GM19238 (cell line): Measurements from ENCODE around the gene ALOXE3.
"Not testable (repeated sequence)": the region's sequence is repeated elsewhere in the genome, so short reads cannot be mapped to it uniquely, and the experiment has no call there.

Experiments
- DNase-seq: peaks from one replicate; pipeline ENCODE4 v3.0.0; 2011; ENCODE audit warnings: low spot score; ENCODE audit not compliant: insufficient read length

ALOXE3 gene

GRCh38 chr17:8072729-8073461 lies 45.4 kb downstream of the ALOXE3 start:
- DNase-seq, result no peak

DNA sequence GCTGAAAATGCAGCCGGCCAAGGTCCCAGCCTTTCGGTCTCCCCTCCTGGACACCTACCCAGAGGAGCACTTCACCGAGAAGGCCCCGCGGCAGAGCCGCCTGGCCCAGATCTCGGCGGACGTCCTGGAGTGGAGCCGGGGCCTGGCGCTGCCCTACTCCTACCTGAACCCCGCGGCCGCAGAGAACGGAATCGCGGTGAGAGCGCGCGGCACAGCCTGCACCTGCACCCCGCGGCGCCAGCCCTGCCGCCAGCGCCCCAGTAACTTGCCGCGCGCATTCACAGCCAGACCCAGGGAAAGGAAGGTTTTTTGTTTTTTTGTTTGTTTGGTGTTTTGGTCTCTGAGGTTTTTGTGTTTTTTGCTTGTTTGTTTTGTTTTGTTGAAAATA lies 46.0 kb downstream of the ALOXE3 start:
- no peak for DNase-seq

DNA sequence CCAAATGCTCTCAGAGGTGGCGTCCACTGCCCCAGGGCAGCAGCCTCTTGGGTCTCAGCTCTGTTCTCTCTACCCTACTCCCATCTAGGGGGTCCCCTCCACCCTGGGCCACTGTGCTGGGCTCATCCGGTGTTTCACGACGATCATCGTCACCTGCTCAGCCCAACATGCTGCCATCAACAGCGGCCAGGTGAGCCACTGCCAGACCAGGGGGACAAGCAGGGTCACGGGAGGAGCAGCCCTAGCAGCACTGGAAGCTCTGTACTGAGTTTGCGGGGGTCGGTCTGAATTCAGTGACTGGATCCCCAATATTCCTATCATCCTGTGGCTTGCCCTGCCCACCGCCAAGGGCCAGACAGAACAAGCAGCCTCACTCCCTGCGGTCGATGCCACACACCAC lies 46.8 kb downstream of the ALOXE3 start:
- no peak for DNase-seq

- no peak for DNase-seq
Measured at GRCh38 chr17:8069587-8069860, 48.8 kb downstream of the ALOXE3 start.

GRCh38 chr17:8068736-8069586 lies 49.4 kb downstream of the ALOXE3 start:
- DNase-seq, result no peak

- DNase-seq, result no peak
Measured at GRCh38 chr17:8067806-8068205, 50.5 kb downstream of the ALOXE3 start.

DNA sequence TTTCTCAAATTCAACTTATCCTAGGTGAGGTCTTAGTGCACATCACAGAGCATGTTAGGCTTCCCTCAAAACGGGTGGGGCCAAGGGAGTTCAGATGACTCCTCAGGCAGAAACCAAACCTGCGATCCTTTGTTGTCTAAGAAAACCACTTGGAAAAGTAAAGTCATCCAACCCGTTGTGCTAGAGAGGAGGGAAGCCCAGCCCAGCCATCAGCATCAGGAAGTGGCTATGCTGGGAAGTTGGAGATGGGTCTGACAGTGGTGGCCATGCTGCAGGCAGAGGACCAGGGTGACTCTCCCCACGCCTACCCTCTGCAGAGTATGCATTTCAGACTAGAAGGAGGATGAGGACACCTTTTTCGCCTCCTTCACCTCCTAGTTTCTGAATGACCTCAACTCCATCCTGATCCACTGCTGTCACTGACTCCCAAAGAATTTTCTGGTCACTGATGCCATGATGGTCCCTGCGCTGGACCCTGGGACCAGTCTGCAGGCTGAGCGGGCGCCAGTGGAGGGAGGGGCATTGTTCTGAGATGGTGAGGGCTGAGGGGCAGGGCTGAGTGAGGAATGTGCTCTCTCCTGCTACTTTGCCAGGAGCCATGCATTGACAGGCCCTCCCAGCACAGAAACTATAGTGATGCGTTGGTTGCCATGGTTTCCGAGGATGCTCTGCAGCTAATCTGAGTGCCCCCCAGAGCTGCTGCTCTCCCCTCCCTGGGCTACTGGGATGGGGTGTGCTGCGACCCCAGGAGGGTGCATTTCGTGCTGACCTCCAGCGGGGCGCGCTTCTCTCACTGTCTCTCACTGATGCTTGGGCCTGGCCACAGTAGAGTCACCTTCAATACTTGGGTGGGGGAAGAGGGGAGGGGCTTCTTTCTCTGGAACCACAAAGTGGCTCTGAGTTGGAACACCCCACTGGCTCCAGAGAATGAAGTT lies 51.2 kb downstream of the ALOXE3 start:
- DNase-seq, result no peak

DNA sequence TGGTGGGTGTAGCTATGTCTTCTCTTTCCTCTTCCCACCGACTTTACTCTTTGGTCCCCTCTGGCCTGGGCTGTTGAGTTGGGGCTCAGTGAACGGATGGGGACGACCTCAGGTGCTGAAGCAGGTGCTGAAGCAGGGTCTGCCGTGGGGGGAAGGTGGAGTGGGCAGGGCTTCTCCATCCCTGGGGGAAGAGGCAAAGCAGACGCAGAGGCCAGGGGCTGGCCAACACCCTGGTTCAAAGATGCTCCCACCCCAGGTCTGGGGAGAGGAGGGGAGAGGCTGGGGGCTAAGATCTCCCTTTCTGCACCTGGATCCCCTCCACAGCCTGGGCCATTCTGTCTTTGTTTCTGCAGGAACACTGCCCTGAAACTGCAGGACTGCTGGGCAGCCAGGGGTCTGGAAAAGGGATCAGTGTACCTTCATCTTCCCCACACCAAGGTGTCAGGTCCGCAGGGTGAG lies 53.7 kb downstream of the ALOXE3 start:
- no peak for DNase-seq

- DNase-seq, result no peak
Measured at GRCh38 chr17:8063761-8064534, 54.4 kb downstream of the ALOXE3 start.

DNA sequence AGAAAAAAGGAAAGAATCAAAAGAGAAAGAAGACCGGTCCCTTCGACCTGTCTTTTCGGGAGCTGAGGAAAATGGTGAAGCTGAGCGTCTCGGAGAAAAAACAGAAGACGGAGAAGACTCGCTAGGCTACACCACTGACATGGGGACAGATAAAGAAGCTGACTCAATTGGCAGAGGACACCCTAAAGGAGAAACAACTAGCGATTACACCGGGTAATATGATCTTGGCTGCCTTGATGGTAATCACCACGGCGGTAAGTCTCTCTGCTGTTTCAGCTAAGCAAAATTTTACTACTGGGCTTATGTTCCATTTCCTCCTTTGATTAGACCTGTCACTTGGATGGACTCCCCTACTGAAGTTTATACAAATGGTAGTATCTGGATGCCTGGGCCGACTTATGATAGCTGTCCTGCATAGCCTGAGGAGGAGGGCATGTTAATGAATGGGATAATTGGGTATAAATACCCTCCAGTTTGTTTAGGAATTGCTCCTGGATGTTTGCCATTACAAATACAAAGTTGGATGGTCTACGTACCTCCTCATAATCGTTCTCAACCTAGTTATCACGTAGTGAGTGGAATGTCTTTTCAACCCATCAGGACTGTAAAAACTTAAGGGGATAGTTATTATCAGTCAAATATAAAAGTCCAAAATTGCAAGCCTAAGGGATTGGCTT lies 55.4 kb downstream of the ALOXE3 start:
- DNase-seq, result no peak

- DNase-seq, result no peak
Measured at GRCh38 chr17:8062435-8062806, 55.9 kb downstream of the ALOXE3 start.

DNA sequence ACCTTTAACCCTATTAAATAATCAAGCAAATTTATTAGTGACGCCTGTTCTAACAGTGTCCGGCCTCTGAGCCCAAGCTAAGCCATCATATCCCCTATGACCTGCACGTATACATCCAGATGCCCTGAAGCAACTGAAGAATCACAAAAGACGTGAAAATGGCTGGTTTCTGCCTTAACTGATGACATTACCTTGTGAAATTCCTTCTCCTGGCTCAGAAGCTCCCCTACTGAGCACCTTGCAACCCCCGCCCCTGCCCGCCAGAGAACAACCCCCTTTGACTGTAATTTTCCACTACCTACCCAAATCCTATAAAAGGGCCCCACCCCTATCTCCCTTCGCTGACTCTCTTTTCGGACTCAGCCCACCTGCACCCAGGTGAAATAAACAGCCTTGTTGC lies 56.5 kb downstream of the ALOXE3 start:
- DNase-seq, result not testable (repeated sequence)

DNA sequence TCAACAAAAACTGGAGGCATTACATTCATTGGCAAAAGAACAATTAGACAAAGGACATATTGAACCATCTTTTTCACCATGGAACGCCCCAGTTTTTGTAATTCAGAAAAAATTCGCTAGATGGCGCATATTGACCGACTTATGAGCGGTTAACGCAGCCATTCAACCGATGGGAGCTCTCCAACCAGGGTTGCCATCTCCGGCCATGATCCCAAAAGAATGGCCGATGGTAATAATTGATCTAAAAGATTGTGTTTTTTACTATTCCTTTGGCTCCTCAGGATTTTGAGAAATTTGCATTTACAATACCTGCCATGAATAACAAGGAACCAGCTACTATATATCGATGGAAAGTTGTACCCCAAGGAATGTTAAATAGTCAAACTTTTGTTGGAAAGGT lies 58.0 kb downstream of the ALOXE3 start:
- peak; percentile 69 for DNase-seq

DNA sequence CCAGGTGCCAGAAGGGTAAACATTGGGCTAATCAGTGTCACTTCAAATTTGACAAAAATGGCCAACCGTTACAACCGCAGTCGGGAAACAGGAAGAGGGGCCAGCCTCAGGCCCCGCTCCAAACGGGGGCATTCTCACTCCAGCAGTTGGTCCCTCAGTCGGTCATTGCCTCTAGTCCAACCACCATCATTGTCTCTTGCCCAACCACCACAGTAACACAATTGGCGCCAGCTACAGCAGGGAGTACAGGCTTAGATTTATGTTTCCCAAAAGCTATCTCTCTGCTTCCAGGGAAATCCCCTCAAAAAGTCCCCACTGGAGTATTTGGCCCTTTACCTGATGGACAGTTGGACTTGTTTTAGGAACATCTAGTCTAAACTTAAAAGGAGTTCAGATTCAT lies 59.2 kb downstream of the ALOXE3 start:
- no peak for DNase-seq

DNA sequence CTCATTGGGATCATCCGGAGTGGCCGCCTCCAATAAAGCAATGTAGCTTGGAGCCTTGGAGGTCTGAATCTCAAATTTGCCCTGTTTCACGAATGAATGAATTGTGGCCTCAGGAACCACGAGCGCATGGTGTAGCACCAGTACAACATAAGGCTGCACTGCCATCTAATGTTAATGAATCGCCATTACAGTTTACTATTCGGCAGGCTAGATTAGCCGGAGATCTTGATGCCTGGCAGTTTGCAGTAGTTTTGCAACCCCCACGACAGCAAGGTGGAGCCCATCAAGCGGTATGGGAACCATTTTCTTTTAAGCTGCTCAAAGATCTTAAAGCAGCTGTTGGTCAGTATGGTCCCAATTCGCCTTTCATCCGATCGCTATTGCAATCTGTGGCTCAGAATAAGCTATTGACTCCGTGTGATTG lies 60.6 kb downstream of the ALOXE3 start:
- peak; percentile 71 for DNase-seq

- no peak for DNase-seq
Measured at GRCh38 chr17:8056976-8057625, 61.2 kb downstream of the ALOXE3 start.

GRCh38 chr17:8056232-8056975 lies 61.9 kb downstream of the ALOXE3 start:
- DNase-seq, result no peak

DNA sequence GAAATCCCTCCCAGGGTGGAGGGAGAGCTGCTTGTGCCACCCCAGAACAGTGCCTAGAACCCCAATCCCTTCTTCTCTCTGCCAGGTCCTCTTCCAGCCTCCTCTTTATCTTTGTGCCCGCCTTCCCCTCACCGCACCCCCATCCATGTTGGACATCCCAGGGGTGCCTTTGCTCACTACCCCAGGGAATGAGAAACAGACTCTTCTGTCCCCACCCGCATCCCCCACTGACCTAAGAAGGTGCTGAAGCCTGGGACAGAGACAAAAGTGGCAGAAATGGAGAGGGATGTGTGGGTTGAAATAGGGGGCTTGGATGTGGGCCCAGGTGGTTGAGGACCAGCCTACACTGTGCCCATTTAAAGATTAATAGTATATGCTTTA lies 62.5 kb downstream of the ALOXE3 start:
- DNase-seq, result no peak

GRCh38 chr17:8053600-8053999 lies 64.7 kb downstream of the ALOXE3 start:
- no peak for DNase-seq
